AG08395 (cell line): ENCODE results near the gene TUFT1.
"Not testable (repeated sequence)": the region's sequence is repeated elsewhere in the genome, so short reads cannot be mapped to it uniquely, and the experiment has no call there.

ENCODE experiments used
- DNase-seq: peaks from one replicate; pipeline ENCODE4 v3.0.0; 2012; ENCODE audit warnings: mixed read lengths, low spot score

Gene TUFT1

DNA sequence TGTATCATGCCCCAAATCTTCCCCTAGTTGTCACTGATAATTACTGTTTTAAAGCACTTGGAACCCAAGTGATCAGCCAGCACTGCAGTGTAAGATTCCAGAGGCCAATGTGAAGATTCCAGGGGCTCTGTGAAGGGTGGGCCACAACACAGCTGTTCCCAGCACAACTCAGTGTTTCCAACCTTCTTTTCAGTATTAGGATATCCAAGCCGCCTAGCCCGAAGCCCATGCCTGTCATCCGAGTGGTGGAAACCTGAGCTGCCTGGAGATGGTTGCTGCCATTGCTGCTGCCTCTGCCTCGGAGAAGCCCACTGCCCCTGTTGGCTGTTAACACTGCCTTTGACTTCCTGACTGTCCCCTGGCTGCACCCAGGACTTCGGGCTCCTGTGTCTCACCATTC, 41.3 kb downstream of the TUFT1 start:
- no peak for DNase-seq

DNA sequence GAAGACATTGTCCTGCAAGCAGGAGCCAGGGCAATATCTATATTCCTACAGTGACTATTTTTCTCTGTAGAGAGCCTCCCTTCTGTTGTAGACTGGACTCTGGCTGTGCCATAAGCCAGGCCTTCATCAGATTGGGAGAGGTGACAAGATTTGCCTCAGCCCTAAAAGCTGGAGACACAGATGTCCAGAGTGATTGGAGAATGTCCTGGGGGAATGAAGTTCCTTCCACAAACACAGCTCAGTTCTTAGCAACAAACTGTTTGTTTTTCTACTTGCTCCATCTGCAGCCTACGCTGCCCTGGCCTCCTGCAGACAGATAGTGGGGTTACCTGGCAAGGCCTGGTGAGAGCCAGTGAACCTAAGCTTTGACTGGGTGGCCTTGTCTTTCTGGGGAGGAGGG, 41.8 kb downstream of the TUFT1 start:
- DNase-seq = no peak

DNA sequence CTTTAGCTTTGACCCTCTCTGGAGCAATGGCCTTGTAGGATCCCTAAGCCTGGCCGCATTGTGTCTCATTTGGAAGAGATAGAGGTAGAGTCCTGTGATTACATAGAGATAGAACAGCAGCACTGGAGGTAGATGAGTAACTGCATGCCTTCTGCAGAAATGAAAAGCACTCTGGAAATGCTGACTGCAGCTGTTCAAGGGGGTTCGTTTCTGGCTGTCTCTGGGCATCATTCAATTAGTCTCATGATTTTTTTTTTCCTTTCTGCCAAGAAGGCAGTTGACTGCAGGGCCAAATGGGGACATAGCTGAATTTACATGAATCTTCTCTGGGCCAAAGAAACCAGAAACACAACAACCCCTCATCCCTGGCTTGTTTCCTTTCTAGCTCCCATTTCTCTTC, 43.7 kb downstream of the TUFT1 start:
- no peak for DNase-seq

DNA sequence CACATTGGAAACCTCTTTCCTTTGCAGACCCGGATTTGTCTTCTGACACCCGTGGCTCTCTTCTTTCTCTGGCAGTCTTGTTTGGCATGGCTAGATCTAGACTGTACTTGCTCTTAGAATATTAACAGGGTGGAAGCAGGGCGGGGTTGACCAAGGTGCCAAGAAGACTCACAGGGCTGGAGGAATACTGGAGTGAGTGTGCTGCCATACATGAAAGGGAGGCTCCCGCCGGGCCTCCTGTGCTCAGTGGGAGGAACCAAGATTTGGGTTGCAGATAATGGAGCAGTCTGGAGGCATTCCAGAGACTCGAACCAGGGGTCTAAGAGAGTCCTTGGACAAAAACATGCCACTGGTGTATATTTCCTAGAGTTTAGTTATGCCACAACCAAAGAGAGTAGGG, 44.2 kb downstream of the TUFT1 start:
- no peak for DNase-seq

DNA sequence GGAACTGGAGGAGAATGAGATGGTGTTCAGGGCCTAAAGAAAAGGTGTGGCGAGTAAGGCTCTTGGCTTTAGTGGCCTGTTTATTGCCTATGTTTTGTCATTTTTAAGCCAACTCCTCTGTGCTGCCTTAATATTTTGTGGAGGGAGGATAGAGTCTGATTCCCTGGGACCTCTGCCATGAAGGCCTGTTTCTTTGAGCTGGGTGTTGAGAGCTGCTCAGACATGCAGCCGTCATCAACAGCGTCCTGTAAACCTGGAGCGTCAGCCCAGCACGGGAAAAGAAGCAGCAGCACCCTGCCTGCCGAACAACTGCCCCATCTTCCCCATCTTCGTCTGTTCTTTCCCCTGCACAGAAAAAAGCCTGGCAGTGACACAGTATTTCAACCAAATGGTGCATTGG, 44.7 kb downstream of the TUFT1 start:
- DNase-seq = no peak

DNA sequence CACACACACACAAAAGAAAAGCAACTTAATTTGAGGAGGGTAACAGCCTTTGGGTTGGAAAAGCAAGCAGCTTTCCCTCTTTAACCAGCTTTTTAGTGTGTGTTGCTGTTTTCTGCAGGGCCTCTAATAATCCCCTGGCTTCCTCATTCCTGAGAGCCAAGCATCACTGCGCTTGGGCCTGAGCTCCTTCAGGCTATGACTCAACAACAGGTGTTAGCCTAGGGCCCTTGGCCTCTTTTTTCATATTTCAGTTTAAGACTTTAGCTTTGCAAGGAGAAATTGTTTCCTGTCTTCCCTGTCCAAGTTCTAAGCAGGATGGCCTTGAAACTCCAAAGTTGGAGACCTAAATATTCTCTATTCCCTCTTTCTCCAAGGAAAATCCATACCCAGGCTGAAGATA, 45.5 kb downstream of the TUFT1 start:
- DNase-seq = peak; percentile 30

DNA sequence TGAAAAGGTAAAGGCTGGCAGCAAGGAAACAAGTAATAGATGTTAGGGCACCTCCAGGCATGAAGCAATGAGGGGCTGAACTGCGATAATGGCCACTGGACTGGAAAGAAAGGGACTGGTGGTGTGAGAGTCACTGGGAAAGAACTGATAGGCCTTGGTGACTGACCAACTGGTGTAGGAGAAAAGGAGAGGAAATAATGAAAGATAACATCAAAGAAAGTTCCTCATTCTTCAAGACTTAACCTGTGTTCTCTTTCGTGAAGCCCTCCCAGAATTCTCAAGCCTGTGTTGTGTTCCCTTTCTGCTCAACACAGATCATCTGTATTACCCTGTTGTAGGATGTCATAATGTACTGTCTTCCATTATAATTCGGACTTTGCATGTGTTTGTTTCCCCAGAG, 50.9 kb downstream of the TUFT1 start:
- DNase-seq = no peak

DNA sequence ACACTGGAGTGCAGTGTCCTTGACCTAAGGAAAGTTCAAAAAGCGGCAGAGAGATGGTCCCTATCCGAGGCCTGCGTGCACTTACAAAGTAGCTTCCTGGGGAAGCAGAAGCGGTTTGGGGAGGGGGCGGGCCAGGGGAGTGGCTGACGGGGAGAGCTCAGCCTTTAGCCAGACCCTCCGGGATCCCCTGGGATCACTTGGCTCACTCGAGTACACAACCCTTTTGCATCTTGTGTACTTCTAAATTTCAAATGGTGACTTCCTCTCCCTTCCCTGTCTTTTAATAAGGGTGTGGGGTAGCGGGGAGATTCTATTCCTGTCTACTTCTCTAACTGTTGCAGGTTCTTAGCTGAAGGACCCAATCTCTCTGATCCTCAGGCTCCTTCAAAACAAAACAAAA, 53.6 kb downstream of the TUFT1 start:
- no peak for DNase-seq

DNA sequence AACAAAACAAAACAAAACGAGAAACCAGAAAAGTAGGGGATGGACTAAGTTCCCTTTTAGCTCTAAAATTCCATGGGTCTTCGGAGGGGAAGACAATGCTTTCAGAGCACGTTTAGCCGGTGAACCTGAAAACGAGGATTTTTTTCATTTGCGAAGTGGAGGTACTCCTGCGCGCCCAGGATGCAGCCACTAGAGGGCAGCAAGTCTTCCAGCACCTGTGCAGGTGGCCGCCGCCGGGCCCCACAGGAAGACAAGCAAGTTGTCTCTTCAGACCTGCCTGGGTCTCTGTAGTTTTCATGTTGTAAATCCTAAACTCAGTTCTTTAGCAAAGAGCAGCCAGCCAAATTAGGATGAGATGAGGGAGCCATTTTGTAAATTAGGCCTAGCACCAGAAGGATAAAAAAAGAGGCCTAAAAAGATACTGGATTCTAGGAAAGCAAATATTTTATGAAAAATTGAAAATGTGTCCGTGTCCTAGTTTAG, 54.1 kb downstream of the TUFT1 start:
- peak; percentile 52 for DNase-seq

DNA sequence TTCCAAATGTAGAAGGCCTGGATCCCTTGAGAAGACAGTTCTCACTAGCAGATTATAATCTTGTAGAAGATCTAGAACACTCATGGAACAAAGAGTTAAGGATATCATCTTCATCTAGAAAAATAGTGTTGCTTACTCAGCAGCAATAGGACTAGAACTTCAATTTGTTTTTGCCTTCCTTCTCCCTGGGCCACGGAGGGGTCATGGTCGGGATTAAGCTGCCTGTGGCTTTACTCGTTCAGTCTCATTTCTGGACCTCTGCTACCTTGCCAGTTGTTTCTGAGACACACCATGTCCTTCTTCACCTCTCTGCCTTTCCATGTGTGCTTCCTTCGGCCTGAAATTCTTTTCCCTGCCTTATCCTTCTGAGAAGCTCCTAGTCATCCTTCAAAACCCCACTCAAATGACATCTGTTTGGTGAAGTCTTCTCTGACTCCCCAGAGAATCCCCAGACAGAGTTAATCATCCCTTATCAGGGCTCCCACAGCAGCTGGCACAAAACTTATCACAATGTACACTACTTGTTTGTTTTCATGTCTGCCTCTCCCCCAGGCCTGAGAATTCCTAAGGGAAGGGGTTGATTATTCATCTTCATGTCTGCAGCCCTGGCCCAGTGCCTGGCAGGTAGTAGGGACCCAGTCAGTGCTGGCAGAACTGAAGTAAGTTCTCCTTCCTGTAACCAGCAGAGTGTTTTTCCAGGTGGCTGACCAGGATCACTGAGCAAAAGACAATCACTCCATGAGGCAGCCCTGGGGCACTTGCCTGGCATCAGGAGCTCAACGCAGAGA, 56.3 kb downstream of the TUFT1 start:
- no peak for DNase-seq

DNA sequence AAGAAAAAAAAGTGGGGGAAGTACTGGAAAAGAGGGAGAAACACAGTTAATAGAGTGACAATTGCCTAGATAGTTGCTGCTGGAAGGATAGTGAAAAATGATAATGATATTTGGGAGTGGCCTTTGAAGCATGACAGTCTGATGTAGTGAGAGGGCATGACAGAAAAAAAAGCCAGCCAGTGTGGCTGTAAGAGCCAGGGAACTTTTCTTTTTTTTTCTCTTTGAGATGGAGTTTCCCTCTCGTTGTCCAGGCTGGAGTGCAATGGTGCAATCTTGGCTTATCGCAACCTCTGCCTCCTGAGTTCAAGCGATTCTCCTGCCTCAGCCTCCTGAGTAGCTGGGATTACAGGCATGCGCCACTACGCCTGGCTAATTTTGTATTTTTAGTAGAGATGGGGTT, 62.4 kb downstream of the TUFT1 start:
- not testable (repeated sequence) for DNase-seq

DNA sequence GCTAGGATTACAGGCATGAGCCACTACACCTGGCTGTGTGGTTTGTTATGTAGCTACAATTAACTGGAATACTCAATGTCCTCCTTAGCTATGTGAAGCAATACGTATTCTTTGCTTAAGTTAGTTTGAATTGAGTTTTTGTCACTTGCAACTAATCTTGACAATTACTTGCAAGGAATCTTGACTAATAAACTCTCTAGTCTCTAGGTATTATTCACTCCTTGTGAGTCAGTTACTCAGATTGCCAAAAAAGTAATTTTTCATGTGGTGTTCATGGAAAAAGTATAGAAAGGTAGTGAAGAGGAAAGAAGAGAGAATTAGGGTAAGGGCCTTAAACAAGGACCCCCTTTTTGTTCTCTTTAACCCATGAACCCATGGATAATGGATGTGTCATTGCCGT, 64.2 kb downstream of the TUFT1 start:
- no peak for DNase-seq

DNA sequence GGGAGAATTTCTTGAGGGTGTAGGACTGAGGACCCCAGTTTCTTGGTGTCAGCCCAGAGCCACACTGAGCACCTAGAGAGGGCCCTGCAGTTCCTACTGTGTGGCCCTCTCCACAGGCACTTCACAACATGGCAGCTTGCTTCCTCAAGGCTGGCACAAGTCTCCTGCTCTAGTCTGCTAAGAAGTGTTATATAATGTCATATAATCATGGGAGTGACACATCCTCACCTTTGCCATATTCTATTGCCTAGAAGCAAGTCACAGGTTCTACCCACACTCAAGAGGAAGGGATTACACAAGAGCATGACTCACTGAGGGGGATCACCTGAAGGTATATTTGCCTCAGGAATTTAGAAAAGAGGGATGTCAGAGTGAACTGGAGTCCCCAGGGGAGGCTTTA, 66.3 kb downstream of the TUFT1 start:
- no peak for DNase-seq

DNA sequence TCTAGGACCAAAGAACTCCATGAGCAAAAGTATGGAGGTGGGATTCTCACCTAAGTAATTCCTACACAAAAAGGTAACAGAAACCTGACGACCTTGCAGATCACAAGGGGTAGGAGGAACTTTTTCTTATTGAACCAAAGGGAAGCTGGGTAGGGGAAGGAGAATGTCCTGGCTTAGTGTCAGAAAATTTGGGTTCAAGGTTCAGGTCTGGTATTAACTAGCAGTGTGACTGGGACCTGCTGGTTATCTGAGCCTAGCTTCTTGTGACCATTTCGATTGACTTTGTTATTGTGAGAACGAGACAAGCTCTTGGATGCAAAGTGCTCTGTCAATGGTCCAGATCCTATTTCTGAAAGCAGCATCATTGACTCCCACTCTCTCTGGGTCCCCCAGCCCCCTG, 66.7 kb downstream of the TUFT1 start:
- no peak for DNase-seq

DNA sequence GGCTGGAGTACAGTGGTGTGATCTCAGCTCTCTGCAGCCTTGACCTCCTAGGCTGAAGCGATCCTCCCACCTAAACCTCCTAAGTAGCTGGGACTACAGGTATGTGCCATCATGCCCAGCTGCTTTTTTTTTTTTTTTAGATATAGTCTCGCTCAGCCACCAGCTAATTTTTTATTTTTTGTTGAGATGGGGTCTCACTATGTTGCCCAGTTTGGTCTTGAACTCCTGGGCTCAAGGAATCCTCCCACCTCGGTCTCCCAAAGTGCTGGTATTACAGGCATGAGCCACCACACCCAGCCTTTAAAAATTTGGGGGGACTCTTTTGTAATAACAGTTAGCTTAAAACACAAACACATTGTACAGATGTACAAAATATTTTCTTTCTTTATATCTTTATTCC, 70.0 kb downstream of the TUFT1 start:
- DNase-seq = no peak

DNA sequence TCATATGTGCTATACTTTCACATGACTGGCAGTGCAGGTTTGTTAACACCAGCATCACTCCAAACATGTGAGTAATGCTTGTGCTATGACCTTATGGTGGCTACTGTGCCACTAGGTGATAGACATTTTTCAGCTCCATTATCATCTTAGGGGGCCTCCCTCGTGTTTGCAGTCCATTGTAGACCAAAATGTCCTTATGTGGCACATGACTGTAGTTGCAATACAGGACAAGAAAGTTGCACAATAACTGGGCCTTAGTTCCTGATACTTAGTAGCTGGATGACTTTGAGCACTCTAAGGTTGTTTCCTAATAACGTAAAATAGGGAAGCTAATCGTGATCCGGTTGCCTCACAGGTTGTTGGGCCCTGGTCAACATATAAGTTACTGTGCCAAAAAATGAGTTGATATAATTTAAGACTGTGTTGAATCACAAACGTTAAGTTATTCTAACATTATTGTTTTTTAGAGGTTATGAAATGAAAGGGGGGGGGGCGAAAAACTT, 71.2 kb downstream of the TUFT1 start:
- peak; percentile 24 for DNase-seq

DNA sequence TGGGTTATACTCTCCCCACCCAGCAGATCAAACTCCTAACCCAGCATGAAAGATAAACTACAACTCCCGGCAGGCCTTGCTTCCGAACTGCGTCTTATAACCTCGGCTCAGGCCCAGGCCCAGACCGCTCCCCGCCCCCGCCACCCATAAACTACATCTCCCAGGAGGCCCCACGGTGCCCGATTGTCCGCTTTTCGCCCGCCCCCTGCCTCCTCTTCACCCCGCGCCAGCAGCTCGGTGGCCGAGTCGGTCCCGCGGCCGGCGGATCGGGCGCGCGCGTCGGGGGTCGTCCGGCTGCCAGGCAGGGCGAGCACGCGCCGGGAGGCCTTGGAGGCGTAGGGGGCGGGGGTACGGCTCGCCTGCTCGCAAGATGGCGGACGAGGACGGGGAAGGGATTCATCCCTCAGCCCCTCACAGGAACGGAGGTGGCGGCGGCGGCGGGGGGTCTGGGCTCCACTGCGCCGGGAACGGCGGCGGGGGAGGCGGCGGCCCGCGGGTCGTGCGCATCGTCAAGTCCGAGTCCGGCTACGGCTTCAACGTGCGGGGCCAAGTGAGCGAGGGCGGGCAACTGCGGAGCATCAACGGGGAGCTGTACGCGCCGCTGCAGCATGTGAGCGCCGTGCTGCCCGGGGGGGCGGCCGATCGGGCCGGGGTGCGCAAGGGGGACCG, 71.9 kb downstream of the TUFT1 start, which contains the start of gene SNX27:
Gene SNX27, plus strand, starts transcription at position 219 of the 669 bp plus-strand sequence. Its CDS starts 152 bp downstream, at position 371.
- DNase-seq = peak; percentile 93

DNA sequence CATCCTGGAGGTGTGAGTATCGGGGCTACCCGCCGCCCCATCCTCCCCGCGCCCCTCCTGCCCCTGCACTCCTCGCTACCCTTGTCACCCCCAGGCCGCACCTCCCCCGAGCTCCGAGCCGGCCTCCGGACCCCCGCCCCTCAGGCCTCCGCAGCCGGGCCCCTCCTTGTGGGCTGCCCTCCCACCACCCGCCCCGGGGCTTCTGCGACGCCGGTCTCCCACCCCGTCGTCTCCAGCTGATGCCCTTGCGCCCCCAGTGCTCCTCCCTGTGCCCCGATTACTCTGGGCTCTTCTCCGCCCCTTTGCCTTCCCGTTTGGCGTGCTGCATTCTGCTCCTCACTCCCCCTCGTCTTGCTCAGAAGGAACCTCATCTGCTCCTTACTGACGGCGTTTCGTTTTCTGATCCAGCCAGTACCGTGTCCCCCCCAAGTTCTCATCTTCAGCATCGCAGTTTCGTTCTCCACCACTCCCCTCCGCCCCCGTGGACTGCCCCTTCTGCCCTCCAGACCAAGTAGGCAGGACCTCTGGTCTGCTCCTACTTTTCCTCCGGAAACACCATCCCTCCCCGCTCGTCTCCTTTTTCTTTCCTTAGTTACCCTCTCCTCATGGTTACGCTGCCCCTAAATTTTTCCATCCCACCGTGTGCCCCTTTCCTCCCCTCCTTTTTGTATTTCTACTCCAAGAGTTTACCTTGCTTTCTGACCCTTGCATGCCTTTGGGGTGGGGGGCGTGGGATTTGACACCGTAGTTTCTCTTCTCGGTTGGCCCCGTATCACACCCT, 72.6 kb downstream of the TUFT1 start:
- peak; percentile 21 for DNase-seq

DNA sequence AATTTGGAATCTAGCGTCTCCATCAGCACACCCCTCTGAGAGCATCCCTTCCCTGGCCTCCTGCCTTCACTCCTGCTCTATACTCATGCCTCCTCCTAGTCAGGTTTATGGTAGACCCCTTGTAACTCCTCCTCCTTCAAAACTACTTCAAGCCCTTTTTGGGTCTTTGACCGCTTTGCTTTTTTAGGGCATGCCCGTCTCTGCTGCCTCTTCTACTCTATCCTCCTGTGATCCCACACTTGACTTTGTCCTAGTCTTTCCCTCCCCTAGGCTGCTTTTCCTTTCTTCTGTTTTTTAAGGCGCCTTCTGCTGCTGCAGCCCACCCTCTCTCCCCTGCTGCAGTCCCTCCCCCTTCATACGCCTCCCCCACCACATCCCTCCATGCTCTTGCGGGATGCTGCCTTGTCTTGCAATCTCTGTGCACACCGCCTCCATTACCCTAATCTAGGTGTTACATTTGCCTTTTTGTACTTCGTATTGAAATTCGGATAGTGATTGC, 73.2 kb downstream of the TUFT1 start:
- DNase-seq = no peak

DNA sequence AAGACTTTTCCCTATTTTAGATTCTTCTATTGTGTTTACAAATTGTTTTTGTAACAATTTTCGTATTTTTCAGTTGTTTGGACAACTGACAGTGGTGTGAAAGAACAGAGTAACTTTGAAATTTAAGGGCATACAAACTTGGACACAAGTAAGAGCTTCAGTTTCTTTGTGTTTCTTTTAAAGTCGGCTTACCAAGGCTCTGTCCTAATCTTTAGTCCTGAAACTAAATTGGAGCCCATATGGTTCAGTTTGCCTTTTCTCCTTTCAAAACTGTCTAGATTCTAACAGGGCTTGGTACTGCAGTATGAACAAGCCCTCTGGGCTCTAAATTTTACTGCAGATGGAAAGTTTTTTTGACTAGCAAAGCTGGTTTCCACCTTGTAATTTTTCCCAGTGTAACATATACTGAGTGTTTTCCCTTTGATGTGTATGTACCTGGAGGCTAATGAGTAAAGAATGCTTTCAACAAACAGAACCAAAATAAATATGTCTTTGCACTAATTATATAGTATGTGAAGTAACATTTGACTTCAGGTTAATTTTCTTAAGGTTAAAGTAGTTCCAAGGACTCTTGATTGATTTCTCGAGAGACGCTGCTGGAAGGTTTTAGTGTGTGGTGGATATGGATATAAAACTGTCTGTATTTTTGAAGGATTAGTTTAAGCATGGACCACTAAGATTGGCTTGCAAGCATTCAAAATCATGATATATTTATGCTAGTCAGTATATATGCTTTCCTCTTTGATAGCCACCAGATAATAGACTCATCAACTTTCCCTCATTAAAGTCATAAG, 75.8 kb downstream of the TUFT1 start:
- DNase-seq = no peak

DNA sequence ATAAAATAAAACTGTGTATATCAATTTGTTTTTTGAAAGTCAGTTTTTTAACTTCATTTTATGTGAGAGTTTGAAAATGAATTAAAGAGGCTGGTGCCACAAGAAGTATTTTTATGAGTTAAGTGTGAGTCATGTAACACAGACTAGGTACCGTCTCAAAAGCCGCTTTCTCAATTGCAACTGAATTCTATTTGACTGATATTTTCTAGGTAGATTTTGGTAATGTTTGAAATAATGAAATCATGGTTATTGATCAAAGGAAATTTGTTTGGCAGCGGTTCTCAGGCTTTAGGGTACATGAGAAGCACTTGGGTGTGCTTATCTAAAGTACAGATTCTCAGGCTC, 76.4 kb downstream of the TUFT1 start:
- peak; percentile 11 for DNase-seq

DNA sequence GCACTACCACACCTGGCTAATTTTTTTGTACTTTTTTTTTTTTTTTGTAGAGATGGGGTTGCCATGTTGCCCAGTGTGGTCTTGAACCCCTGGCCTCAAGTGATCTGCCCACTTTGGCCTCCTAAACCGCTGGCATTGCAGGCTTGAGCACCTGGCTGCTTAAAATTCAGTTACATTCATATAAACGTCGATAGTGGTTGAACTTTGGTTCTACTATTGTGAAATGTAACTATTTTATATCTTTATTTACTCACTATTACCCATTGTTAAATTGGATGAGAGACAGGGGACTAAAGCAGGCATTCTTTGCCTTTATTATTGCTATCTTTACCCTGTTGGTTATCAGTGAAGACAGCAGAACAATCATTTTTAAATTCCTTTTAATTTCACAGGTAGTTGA, 77.9 kb downstream of the TUFT1 start:
- DNase-seq = no peak
